Measurements from ENCODE around the gene ZC2HC1C.

The ZC2HC1C gene

DNA sequence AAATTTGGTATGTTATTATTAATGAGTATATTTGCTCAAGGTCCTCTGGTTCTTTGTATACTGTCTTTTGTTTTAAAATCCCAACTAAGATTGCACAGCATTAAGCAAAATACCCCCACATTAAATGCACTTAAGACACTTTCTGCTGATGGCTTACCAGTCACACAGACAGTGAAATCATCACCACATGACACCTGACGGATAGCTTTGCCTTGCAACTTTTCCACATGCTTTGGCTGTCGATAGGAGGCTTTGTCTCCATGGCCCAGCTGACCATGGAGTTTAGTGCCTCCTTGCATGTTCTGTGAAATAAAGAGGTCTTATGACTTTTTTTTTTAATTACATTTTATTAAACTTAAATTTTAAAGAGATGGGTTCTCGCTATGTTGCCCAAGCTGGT lies 37.7 kb downstream of the ZC2HC1C start:
- H3K36me3 ChIP-seq (ENCODE audit: insufficient read depth, insufficient read length, low read length), result peaks cover 69% of the 10 kb centered on the region
- no peaks in the 10 kb centered on the region for H3K27me3 ChIP-seq (ENCODE audit: insufficient read depth, insufficient read length)
- TF ChIP-seq ZNF274 (IDR thresholded peaks at IDR 0.05; ENCODE audit: low read depth, low read length) (no peak), YY1 (IDR thresholded peaks at IDR 0.05; ENCODE audit: insufficient read depth, insufficient read length) (no peak), SUZ12 (IDR thresholded peaks at IDR 0.05; ENCODE audit: extremely low read depth, insufficient read depth, insufficient read length) (no peak)
- no peaks in the 10 kb centered on the region for H3K9me3 ChIP-seq (ENCODE audit: insufficient read depth, low read length)
- DNase-seq (ENCODE audit: low read depth, low spot score), result no peak
- H3K9ac ChIP-seq (ENCODE audit: insufficient read length, low read depth), result no peak overlapping the region
- H3K4me1 ChIP-seq (ENCODE audit: insufficient read depth, insufficient read length), result no peaks in the 10 kb centered on the region
- H3K4me3 ChIP-seq (ENCODE audit: insufficient read length, low read depth), result no peak overlapping the region

DNA sequence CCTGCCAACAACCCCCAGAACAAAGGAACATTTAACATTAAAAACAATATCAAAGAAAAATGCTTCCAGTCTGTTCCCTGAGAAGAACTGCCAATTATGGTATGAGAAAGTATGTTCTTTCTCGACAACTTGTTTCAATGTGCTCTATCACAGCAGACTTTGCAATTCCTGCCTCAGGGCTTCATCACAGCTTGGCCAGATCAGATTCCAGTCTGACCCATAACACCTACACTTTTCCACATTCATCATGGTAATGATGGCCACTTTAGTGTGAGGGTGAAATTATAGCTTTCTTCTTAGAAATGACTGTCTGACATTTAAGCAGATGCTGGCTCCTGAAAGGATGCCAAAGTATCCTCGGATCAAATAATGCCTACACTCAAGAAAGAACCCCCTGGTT lies 40.4 kb downstream of the ZC2HC1C start:
- H3K27me3 ChIP-seq (ENCODE audit: insufficient read depth, insufficient read length), result no peaks in the 10 kb centered on the region
- H3K9ac ChIP-seq (ENCODE audit: insufficient read length, low read depth), result no peak overlapping the region
- peaks cover 85% of the 10 kb centered on the region for H3K36me3 ChIP-seq (ENCODE audit: insufficient read depth, insufficient read length, low read length)
- TF ChIP-seq YY1 (IDR thresholded peaks at IDR 0.05; ENCODE audit: insufficient read depth, insufficient read length) (no peak), ZNF274 (IDR thresholded peaks at IDR 0.05; ENCODE audit: low read depth, low read length) (no peak), SUZ12 (IDR thresholded peaks at IDR 0.05; ENCODE audit: extremely low read depth, insufficient read depth, insufficient read length) (no peak)
- no peaks in the 10 kb centered on the region for H3K4me1 ChIP-seq (ENCODE audit: insufficient read depth, insufficient read length)
- no peak for DNase-seq (ENCODE audit: low read depth, low spot score)
- H3K4me3 ChIP-seq (ENCODE audit: insufficient read length, low read depth), result no peak overlapping the region
- H3K9me3 ChIP-seq (ENCODE audit: insufficient read depth, low read length), result no peaks in the 10 kb centered on the region

DNA sequence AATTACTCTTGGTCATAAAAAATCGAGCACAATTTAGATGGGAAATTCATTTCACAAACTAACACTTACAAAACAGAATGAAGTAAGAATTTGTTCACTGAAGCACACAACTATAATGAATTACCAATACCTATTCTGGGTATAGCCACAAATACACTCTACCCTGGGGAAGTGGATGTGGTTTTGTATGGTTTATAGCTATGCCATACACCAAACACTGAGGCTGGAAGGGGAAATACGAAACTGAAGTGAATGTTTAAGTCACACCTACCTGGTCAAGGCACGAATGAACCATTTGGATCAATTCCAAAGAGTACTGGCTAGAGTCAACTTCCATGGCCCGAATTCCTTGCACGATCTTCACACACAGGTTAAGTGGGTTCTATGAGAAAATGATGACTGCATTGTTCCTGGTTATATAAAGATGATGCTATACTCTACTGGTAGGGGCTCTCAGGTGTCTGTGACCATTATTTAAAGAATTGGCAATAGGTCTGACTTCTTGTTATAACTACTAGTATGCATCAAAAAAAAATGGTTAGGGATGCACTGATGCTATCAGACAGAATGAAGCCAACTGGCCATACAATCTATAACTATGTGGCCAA lies 44.6 kb downstream of the ZC2HC1C start:
- Histone ChIP-seq H3K9me3 (ENCODE audit: insufficient read depth, low read length) (no peaks in the 10 kb centered on the region), H3K9ac (ENCODE audit: insufficient read length, low read depth) (no peak overlapping the region), H3K36me3 (ENCODE audit: insufficient read depth, insufficient read length, low read length) (peaks cover 88% of the 10 kb centered on the region), H3K27me3 (ENCODE audit: insufficient read depth, insufficient read length) (no peaks in the 10 kb centered on the region), H3K4me1 (ENCODE audit: insufficient read depth, insufficient read length) (no peaks in the 10 kb centered on the region), H3K4me3 (ENCODE audit: insufficient read length, low read depth) (no peak overlapping the region)
- no peak for DNase-seq (ENCODE audit: low read depth, low spot score)
- TF ChIP-seq YY1 (IDR thresholded peaks at IDR 0.05; ENCODE audit: insufficient read depth, insufficient read length) (no peak), SUZ12 (IDR thresholded peaks at IDR 0.05; ENCODE audit: extremely low read depth, insufficient read depth, insufficient read length) (no peak), ZNF274 (IDR thresholded peaks at IDR 0.05; ENCODE audit: low read depth, low read length) (no peak)

DNA sequence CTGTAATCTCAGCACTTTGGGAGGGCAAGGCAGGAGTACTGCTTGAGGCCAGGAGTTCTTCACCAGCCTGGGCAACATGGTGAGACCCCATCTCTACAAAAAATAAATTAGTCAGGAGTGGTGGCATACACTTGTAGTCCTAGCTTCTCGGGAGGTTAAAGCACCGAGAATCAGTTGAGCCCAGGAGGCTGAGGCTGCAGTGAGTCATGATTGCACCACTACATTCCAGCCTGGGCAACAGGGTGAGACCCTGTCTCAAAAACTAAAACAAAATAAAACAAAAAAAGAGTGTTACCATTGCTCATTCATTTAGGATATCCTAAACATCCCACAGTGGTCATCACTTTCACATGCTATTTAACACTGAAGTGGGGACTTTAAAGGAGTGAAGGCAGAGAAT lies 49.6 kb downstream of the ZC2HC1C start:
- Histone ChIP-seq H3K9ac (ENCODE audit: insufficient read length, low read depth) (no peak overlapping the region), H3K27me3 (ENCODE audit: insufficient read depth, insufficient read length) (no peaks in the 10 kb centered on the region), H3K9me3 (ENCODE audit: insufficient read depth, low read length) (no peaks in the 10 kb centered on the region), H3K4me3 (ENCODE audit: insufficient read length, low read depth) (no peak overlapping the region), H3K4me1 (ENCODE audit: insufficient read depth, insufficient read length) (no peaks in the 10 kb centered on the region), H3K36me3 (ENCODE audit: insufficient read depth, insufficient read length, low read length) (peaks cover 55% of the 10 kb centered on the region)
- no peak for TF ChIP-seq YY1 (IDR thresholded peaks at IDR 0.05; ENCODE audit: insufficient read depth, insufficient read length)
- no peak for TF ChIP-seq SUZ12 (IDR thresholded peaks at IDR 0.05; ENCODE audit: extremely low read depth, insufficient read depth, insufficient read length)
- no peak for TF ChIP-seq ZNF274 (IDR thresholded peaks at IDR 0.05; ENCODE audit: low read depth, low read length)
- DNase-seq (ENCODE audit: low read depth, low spot score), result no peak

DNA sequence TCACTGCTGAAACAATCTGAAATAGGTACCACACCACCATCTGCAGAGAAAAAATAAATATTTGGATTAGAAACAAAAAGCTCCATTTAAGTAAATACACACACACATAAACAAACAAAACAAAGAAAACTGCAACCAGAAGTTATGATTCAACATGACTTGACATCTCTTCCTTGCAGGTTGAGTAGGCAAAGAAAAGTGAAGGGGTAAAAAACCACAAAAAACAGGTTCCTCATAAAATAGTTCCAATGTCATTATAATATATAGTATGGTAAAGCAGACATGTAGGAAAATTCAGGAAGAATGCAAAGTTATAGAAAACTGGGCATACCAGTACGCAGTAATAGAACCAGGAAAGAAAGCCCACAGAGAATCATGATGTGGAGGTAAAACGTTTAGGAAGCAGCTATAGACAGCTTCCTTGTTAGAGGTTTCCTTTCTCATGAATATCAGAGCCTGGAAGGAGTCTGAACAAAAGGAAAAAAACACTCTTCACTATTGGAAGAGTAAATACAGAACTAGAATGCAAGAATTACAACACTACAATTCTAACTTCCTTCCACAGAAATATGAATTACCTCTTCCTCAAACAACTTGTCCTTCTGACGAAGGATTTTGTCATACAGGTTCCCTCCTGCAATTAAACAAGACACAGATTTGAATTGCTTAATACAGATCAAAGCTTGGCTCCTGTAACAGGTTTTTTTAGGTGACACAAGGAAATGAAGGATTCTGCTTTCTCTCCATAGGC lies 51.3 kb downstream of the ZC2HC1C start:
- no peaks in the 10 kb centered on the region for H3K27me3 ChIP-seq (ENCODE audit: insufficient read depth, insufficient read length)
- H3K36me3 ChIP-seq (ENCODE audit: insufficient read depth, insufficient read length, low read length), result peaks cover 45% of the 10 kb centered on the region
- H3K9me3 ChIP-seq (ENCODE audit: insufficient read depth, low read length), result no peaks in the 10 kb centered on the region
- no peaks in the 10 kb centered on the region for H3K4me1 ChIP-seq (ENCODE audit: insufficient read depth, insufficient read length)
- no peak overlapping the region for H3K4me3 ChIP-seq (ENCODE audit: insufficient read length, low read depth)
- DNase-seq (ENCODE audit: low read depth, low spot score), result no peak
- no peak overlapping the region for H3K9ac ChIP-seq (ENCODE audit: insufficient read length, low read depth)
- no peak for TF ChIP-seq YY1 (IDR thresholded peaks at IDR 0.05; ENCODE audit: insufficient read depth, insufficient read length)
- TF ChIP-seq ZNF274 (IDR thresholded peaks at IDR 0.05; ENCODE audit: low read depth, low read length), result no peak
- TF ChIP-seq SUZ12 (IDR thresholded peaks at IDR 0.05; ENCODE audit: extremely low read depth, insufficient read depth, insufficient read length), result no peak

DNA sequence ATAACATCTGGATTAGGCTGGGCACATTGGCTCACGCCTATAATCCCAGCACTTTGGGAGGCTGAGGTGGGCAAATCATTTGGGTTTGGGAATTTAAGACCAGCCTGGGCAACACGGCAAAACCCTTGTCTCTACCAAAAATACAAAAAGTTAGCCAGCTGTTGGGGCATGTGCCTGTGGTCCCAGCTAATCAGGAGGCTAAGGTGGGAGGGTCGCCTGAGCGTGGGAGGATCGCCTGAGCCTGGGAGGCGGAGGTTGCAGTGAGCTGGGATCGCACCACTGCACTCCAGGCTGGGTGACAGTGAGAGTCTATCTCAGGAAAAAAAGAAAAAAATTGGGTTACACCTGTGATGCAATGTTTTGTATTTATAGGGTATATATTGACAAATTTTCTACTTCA lies 52.1 kb downstream of the ZC2HC1C start:
- Histone ChIP-seq H3K4me1 (ENCODE audit: insufficient read depth, insufficient read length) (no peaks in the 10 kb centered on the region), H3K4me3 (ENCODE audit: insufficient read length, low read depth) (no peak overlapping the region), H3K27me3 (ENCODE audit: insufficient read depth, insufficient read length) (no peaks in the 10 kb centered on the region), H3K9me3 (ENCODE audit: insufficient read depth, low read length) (no peaks in the 10 kb centered on the region), H3K9ac (ENCODE audit: insufficient read length, low read depth) (no peak overlapping the region), H3K36me3 (ENCODE audit: insufficient read depth, insufficient read length, low read length) (peaks cover 37% of the 10 kb centered on the region)
- no peak for DNase-seq (ENCODE audit: low read depth, low spot score)
- TF ChIP-seq SUZ12 (IDR thresholded peaks at IDR 0.05; ENCODE audit: extremely low read depth, insufficient read depth, insufficient read length) (no peak), ZNF274 (IDR thresholded peaks at IDR 0.05; ENCODE audit: low read depth, low read length) (no peak), YY1 (IDR thresholded peaks at IDR 0.05; ENCODE audit: insufficient read depth, insufficient read length) (no peak)

DNA sequence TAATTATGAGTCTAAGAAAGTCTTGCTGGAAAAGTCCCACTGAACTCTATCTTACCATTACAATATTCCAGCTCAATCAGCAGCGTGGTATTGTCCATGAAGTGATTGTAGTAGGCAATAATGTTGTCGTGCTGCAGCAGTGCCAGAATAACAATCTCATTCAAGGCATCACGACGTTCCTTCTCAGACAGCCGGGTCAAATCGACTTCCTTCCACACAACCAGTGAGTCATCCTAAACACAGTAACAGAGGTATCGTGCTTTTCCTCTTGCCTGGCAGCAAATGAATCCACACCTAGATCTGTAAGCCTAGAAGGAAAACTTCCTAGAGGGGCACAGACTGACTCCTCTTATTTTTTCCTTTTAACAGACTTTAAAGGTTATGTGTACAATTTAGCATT lies 54.5 kb downstream of the ZC2HC1C start:
- Histone ChIP-seq H3K4me1 (ENCODE audit: insufficient read depth, insufficient read length) (no peaks in the 10 kb centered on the region), H3K4me3 (ENCODE audit: insufficient read length, low read depth) (no peak overlapping the region), H3K9ac (ENCODE audit: insufficient read length, low read depth) (no peak overlapping the region), H3K36me3 (ENCODE audit: insufficient read depth, insufficient read length, low read length) (peaks cover 14% of the 10 kb centered on the region), H3K9me3 (ENCODE audit: insufficient read depth, low read length) (no peaks in the 10 kb centered on the region), H3K27me3 (ENCODE audit: insufficient read depth, insufficient read length) (no peaks in the 10 kb centered on the region)
- no peak for TF ChIP-seq YY1 (IDR thresholded peaks at IDR 0.05; ENCODE audit: insufficient read depth, insufficient read length)
- no peak for TF ChIP-seq SUZ12 (IDR thresholded peaks at IDR 0.05; ENCODE audit: extremely low read depth, insufficient read depth, insufficient read length)
- no peak for TF ChIP-seq ZNF274 (IDR thresholded peaks at IDR 0.05; ENCODE audit: low read depth, low read length)
- DNase-seq (ENCODE audit: low read depth, low spot score), result no peak

Measured in NT2/D1 (cell line).